ENCODE results near the gene MXD3.

MXD3 gene

DNA sequence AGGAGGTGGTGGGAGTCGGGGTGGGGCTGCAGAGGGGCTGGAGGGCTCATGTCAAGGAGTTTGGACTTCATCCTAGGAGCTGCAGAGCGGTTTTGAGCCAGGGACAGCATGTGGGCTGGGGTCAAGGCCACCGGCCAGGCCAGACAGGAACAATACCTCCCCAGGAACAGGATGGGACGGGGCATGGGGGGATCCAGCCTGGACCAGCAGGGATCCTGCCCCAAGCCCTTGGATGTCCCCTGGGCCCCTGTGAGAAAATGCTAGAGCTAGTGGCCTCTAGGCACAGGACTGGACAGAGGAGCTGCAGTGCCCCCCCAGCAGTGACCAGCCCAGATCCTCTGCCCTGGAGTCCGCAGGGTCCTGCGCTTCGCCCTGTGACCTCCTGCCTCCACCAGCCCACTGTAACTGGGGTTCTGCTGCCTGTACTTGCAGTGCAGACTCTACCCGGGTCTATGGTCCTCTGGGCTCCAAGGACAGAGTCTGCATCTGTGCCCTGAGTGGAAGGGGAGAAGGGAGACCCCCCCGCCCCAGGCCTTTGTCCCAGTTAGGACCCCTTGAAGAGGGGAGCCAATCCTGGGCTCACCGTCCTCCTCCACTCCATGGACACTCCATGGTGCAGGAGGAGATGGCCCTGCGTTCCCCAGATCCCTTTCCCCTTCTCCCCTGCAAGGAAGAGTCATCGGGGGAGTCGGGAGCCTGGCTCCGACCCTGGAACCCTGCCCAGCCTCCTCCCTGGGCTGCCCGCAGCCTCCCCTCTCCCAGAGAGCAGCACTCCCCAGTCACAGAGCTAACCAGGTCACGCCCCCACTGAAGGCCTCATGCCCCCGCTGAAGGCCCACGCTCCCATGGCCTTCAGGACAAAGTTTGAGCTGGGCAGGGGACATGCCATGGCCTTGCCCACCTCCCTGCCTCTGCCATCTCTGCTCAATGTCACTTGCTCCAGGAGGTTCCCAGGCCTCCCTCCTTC is 3.0 kb upstream of the MXD3 start:
- H3K4me3 ChIP-seq (ENCODE audit: low read depth, low read length) = no peak overlapping the region
- H3K9me3 ChIP-seq (ENCODE audit: control insufficient read depth, low read length) = no peaks in the 10 kb centered on the region
- no peak overlapping the region for H3K9ac ChIP-seq
- no peaks in the 10 kb centered on the region for H3K36me3 ChIP-seq (ENCODE audit: control insufficient read depth, insufficient read depth, low read length)
- no peak overlapping the region for H3K27ac ChIP-seq
- TF ChIP-seq, protein P1, sequence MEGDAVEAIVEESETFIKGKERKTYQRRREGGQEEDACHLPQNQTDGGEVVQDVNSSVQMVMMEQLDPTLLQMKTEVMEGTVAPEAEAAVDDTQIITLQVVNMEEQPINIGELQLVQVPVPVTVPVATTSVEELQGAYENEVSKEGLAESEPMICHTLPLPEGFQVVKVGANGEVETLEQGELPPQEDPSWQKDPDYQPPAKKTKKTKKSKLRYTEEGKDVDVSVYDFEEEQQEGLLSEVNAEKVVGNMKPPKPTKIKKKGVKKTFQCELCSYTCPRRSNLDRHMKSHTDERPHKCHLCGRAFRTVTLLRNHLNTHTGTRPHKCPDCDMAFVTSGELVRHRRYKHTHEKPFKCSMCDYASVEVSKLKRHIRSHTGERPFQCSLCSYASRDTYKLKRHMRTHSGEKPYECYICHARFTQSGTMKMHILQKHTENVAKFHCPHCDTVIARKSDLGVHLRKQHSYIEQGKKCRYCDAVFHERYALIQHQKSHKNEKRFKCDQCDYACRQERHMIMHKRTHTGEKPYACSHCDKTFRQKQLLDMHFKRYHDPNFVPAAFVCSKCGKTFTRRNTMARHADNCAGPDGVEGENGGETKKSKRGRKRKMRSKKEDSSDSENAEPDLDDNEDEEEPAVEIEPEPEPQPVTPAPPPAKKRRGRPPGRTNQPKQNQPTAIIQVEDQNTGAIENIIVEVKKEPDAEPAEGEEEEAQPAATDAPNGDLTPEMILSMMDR (IDR thresholded peaks at IDR 0.05) = no peak
- H3K27me3 ChIP-seq (ENCODE audit: control insufficient read depth, insufficient read depth, low read length) = no peaks in the 10 kb centered on the region
- peaks cover 10% of the 10 kb centered on the region for H3K4me1 ChIP-seq
- H3K79me2 ChIP-seq = no peaks in the 10 kb centered on the region
- H2AFZ ChIP-seq = no peak overlapping the region
- H3K4me2 ChIP-seq (ENCODE audit: low read length) = no peak overlapping the region

DNA sequence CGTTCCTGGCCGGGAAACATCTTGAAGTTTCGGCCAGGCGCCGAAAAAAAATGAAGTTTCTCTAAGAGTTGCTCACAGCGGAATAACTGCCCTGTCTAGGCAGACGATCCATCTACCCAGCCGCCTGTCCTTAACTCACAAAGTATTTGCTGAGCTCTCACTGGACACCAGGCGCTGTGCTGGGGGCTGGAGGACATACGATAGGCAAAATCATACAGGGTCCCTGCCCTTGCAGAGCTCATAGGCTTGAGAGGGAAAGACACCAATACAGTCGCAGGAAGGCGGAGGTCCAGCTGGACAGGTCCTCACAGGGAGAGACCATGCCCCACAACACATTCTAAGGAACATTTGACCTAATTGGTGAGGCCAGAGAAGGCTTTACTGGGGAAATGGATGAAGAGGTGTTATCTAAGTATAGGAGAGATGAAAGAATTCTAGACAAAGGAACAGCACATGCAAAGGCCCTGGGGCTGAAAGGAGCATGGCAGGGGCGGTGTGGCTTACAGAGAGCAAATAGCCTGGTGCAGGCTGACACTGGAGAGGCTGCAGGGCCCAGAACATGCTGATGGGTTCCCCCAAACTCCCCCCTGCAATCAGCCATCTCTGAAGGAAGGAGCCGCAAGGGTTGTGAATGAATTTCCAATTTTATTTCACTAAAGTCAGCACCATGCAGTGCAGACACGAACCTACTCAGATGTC is 2.0 kb upstream of the MXD3 start:
- TF ChIP-seq, protein P1 (IDR thresholded peaks at IDR 0.05) = no peak
- Histone ChIP-seq H3K4me2 (ENCODE audit: low read length) (no peak overlapping the region), H2AFZ (no peak overlapping the region), H3K36me3 (ENCODE audit: control insufficient read depth, insufficient read depth, low read length) (no peaks in the 10 kb centered on the region), H3K27ac (no peak overlapping the region), H3K79me2 (no peaks in the 10 kb centered on the region), H3K4me3 (ENCODE audit: low read depth, low read length) (no peak overlapping the region), H3K9me3 (ENCODE audit: control insufficient read depth, low read length) (no peaks in the 10 kb centered on the region), H3K9ac (no peak overlapping the region), H3K4me1 (peaks cover 10% of the 10 kb centered on the region), H3K27me3 (ENCODE audit: control insufficient read depth, insufficient read depth, low read length) (no peaks in the 10 kb centered on the region)

DNA sequence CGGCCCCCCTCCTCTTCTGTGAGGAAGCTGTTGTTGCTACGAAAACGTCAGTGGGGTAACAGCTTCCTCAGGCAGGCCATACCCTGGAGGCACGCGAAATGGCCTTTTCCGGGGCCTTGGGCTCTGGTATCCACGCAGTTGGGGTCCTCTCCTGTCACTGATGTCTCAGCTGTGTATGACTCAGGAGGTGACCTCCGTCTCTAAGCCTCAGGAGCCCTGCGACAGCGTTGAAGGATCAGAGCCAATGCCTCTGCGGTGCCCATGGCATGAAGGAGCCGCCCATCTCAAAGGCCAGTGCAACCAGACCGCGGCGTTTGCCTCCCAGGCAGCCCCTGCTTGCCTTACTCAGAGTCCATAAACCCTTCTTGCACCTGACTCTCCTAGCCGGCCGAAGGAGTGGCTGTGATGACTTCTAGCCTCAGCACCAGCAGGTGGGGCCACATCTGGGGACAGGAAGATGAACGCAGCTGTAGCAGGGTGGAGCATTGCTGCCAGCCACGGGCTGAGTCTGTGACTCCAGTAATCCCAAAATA is 1.0 kb upstream of the MXD3 start:
- TF ChIP-seq, protein P1 (IDR thresholded peaks at IDR 0.05) = no peak
- H3K4me1 ChIP-seq = peaks cover 10% of the 10 kb centered on the region

DNA sequence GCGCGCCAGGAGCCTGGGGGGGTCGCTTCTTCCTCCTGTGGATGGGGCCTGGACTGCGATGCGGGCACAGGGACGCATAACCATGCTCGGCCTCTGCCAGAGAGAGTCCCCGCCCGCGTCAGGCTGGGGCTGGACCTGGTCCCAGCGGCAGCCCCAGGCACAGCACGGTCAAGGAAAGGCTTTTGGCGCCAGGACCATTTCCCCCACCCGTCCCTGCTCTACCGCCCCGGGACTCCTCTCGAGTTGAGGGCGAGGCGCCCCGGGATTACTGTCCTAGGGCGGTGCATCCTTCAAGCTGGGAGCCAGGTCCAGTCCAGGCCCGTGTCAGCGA is 341 bp downstream of the MXD3 start:
- Histone ChIP-seq H3K27ac (no peak overlapping the region), H3K36me3 (ENCODE audit: control insufficient read depth, insufficient read depth, low read length) (no peaks in the 10 kb centered on the region), H3K27me3 (ENCODE audit: control insufficient read depth, insufficient read depth, low read length) (no peaks in the 10 kb centered on the region), H3K4me1 (peaks cover 10% of the 10 kb centered on the region), H2AFZ (peak overlapping the region; percentile 40), H3K4me2 (ENCODE audit: low read length) (peak overlapping the region; percentile 94), H3K9me3 (ENCODE audit: control insufficient read depth, low read length) (no peaks in the 10 kb centered on the region), H3K79me2 (no peaks in the 10 kb centered on the region), H3K4me3 (ENCODE audit: low read depth, low read length) (peak overlapping the region; percentile 62), H3K9ac (no peak overlapping the region)
- TF ChIP-seq, protein P1 (IDR thresholded peaks at IDR 0.05) = no peak

More for the DNA sequence above, 1.0 kb upstream of the MXD3 start:
- H2AFZ ChIP-seq = no peak overlapping the region
- no peaks in the 10 kb centered on the region for H3K36me3 ChIP-seq (ENCODE audit: control insufficient read depth, insufficient read depth, low read length)
- no peaks in the 10 kb centered on the region for H3K27me3 ChIP-seq (ENCODE audit: control insufficient read depth, insufficient read depth, low read length)
- no peaks in the 10 kb centered on the region for H3K79me2 ChIP-seq
- no peak overlapping the region for H3K27ac ChIP-seq
- H3K9me3 ChIP-seq (ENCODE audit: control insufficient read depth, low read length) = no peaks in the 10 kb centered on the region
- H3K4me3 ChIP-seq (ENCODE audit: low read depth, low read length) = no peak overlapping the region
- H3K4me2 ChIP-seq (ENCODE audit: low read length) = peak overlapping the region; percentile 94
- H3K9ac ChIP-seq = no peak overlapping the region

Data from parathyroid adenoma (tissue), 2 donors.